Calu3 (cell line): ENCODE data around the gene KRTAP10-10. TPM values are rescaled to one million over a fixed set of nuclear protein-coding genes. Genes with fewer than 3 reads are reported as not detected.

ENCODE experiments used
- BruUV-seq: library from RNA; stranded (reverse); fragments of 400-500 nt; replicated peaks from 2 replicates; lab custom pipeline; 2021; lab: Mats Ljungman, UMichigan
- CTCF ChIA-PET: fragments of 300-600 bp; sonication (Branson Sonifier 250); formaldehyde crosslinking; loops from one replicate; lab custom pipeline; 2022; ENCODE audit warnings: antibody characterized with exemption; lab: Charles Lee
- DNase-seq: peaks from one replicate; pipeline ENCODE4 v3.0.0; 2022
- H3K27ac Mint-ChIP-seq: one replicate; pipeline ENCODE4 v1.8.0; 2022; ENCODE audit warnings: mixed read lengths; ENCODE audit not compliant: unreplicated experiment
- H3K27me3 Mint-ChIP-seq: one replicate; pipeline ENCODE4 v1.8.0; 2022; ENCODE audit warnings: mixed read lengths; ENCODE audit not compliant: unreplicated experiment
- H3K36me3 Mint-ChIP-seq: one replicate; pipeline ENCODE4 v1.8.0; 2022; ENCODE audit warnings: mild to moderate bottlenecking, moderate library complexity, mixed read lengths; ENCODE audit not compliant: insufficient read depth, unreplicated experiment
- H3K4me1 Mint-ChIP-seq: one replicate; pipeline ENCODE4 v1.8.0; 2022; ENCODE audit warnings: mild to moderate bottlenecking, low read depth, mixed read lengths; ENCODE audit not compliant: unreplicated experiment
- H3K4me3 Mint-ChIP-seq: one replicate; pipeline ENCODE4 v1.8.0; 2022; ENCODE audit warnings: mild to moderate bottlenecking, low read depth, moderate library complexity, mixed read lengths; ENCODE audit not compliant: unreplicated experiment
- H3K9me3 Mint-ChIP-seq: one replicate; pipeline ENCODE4 v1.8.0; 2022; ENCODE audit warnings: low read depth, mixed read lengths; ENCODE audit not compliant: unreplicated experiment
- intact Hi-C: fragments of 100-400 bp; cut with micrococcal nuclease; formaldehyde crosslinking; loops from one replicate; pipeline ENCODE4 v1.10.0; 2022; ENCODE audit not compliant: unreplicated experiment
- total RNA-seq: library from RNA; stranded (reverse); gene quantifications from 2 replicates; pipeline ENCODE4 v1.2.3, GENCODE V29; 2022
- TF ChIP-seq, protein P1 (sequence below): fragments of 200-600 bp; IDR thresholded peaks from one replicate; pipeline ENCODE4 v1.8.0; 2022; ENCODE audit warnings: antibody characterized with exemption; ENCODE audit not compliant: unreplicated experiment

Gene KRTAP10-10
- total RNA-seq, 1 experiment from 2014 or later: not detected

DNA sequence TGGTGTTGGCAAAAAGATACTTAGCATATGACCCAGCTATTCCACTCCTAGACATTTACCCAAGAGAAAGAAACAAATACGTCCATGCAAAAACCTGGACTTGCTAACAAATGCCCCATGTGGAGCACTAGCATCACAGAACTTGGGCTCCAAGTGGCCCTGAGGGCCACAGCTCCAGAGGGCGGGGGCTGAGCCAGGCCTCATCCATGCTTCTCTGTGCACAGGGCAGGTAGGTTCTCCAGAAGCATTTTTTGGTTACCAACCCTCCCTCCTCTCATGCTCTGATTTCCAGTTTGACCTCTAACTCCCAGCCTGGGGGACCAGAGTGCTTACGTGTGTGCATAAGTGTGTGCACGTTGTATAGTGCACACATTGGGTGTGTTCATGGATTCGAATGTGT is 27.5 kb downstream of the KRTAP10-10 start:
- no peak for DNase-seq
- CTCF ChIA-PET: no interaction called here
- no peak overlapping the region for H3K27ac Mint-ChIP-seq
- no peaks in the 10 kb centered on the region for H3K36me3 Mint-ChIP-seq
- intact Hi-C loops: no loop called here
- H3K4me1 Mint-ChIP-seq: no peaks in the 10 kb centered on the region
- no TSS peak for BruUV-seq
- H3K4me3 Mint-ChIP-seq: no peak overlapping the region
- peaks cover 4% of the 10 kb centered on the region for H3K9me3 Mint-ChIP-seq
- peaks cover 45% of the 10 kb centered on the region for H3K27me3 Mint-ChIP-seq
- TF ChIP-seq, protein P1, sequence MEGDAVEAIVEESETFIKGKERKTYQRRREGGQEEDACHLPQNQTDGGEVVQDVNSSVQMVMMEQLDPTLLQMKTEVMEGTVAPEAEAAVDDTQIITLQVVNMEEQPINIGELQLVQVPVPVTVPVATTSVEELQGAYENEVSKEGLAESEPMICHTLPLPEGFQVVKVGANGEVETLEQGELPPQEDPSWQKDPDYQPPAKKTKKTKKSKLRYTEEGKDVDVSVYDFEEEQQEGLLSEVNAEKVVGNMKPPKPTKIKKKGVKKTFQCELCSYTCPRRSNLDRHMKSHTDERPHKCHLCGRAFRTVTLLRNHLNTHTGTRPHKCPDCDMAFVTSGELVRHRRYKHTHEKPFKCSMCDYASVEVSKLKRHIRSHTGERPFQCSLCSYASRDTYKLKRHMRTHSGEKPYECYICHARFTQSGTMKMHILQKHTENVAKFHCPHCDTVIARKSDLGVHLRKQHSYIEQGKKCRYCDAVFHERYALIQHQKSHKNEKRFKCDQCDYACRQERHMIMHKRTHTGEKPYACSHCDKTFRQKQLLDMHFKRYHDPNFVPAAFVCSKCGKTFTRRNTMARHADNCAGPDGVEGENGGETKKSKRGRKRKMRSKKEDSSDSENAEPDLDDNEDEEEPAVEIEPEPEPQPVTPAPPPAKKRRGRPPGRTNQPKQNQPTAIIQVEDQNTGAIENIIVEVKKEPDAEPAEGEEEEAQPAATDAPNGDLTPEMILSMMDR: no peak

DNA sequence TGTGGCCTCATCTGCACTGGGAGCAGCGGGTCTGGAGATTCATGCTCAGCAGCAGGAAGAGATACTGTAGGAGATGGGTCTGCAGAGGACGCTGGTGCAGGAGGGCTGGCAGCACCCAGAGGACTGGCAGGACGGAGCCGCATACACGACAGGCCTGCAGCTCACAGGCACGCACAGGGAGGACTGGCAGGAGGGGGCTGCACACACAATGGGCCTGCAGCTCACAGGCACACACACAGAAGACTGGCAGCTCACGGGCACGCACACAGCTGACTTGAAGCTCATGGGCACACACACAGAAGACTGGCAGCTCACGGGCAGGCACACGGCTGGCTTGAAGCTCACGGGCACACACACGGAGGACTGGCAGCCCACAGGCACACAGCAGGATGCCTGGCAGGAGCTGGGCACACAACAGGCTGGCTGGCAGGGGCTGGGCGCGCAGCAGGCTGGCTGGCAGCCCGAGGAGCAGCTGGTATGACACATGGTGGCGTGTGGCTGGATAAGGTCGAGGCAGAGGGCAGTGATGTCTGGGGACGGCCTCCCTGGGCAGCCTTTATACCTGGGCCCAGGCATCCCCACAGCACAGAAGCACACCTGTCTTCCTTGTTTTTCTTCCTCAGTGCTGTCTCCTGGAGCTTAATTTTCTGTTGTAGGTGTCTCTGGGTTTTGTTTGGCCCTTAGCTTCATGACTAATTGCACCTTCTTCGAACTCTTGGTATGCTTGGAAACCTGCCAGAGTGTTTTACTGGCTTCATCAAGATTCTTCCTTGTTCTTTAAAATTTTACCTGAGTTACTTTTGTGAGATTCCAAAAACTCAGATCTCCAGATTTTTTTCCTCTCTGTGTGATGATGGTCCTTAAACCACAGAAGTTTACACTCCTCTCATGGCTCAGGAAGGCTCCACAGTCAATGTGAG is 29.5 kb downstream of the KRTAP10-10 start, which contains the start of gene KRTAP12-2:
TSS of gene KRTAP12-2 (minus strand) at position 527 of the 920 bp plus-strand sequence. CDS start at position 486, 41 bp downstream.
- no TSS peak for BruUV-seq
- H3K27me3 Mint-ChIP-seq: peaks cover 49% of the 10 kb centered on the region
- peak; percentile 14 for DNase-seq

DNA sequence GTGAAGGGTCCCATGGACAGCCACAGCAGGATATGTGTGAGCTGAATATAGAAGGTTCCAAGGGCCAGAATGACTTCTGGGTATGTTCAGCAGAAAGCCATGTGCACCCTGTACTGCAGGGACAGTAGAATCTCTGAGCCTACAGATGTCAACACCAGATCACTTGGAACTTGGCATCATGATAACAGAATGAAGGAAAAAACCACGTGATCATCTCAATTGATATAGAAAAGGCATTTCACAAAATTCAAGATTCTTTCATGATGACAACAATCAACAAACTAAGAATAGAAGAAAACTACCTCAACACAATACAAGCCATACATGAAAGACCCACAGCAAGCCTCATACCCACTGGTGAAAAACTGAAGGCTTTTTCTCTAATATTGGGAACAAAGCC is 30.5 kb downstream of the KRTAP10-10 start:
- Mint-ChIP-seq H3K4me1 (no peaks in the 10 kb centered on the region), H3K36me3 (no peaks in the 10 kb centered on the region), H3K9me3 (peaks cover 2% of the 10 kb centered on the region), H3K27me3 (peaks cover 47% of the 10 kb centered on the region), H3K4me3 (no peak overlapping the region), H3K27ac (no peak overlapping the region)
- no peak for DNase-seq
- intact Hi-C loops: no loop called here
- BruUV-seq: no TSS peak
- CTCF ChIA-PET: no interaction called here
- TF ChIP-seq, protein P1: no peak

More for the DNA sequence above, 29.5 kb downstream of the KRTAP10-10 start, which contains the start of gene KRTAP12-2:
- no peaks in the 10 kb centered on the region for H3K36me3 Mint-ChIP-seq
- H3K9me3 Mint-ChIP-seq: peaks cover 2% of the 10 kb centered on the region
- H3K4me3 Mint-ChIP-seq: no peak within 1 kb of the TSS
- TF ChIP-seq, protein P1: no peak
- intact Hi-C loops: no loop called here
- H3K27ac Mint-ChIP-seq: no peak within 1 kb of the TSS
- CTCF ChIA-PET: interaction anchor here (0.7 kb wide), 1 partner anchor 76 kb away, joined by 3 read pairs; no protein-coding TSS in a partner anchor
- no peaks in the 10 kb centered on the region for H3K4me1 Mint-ChIP-seq

DNA sequence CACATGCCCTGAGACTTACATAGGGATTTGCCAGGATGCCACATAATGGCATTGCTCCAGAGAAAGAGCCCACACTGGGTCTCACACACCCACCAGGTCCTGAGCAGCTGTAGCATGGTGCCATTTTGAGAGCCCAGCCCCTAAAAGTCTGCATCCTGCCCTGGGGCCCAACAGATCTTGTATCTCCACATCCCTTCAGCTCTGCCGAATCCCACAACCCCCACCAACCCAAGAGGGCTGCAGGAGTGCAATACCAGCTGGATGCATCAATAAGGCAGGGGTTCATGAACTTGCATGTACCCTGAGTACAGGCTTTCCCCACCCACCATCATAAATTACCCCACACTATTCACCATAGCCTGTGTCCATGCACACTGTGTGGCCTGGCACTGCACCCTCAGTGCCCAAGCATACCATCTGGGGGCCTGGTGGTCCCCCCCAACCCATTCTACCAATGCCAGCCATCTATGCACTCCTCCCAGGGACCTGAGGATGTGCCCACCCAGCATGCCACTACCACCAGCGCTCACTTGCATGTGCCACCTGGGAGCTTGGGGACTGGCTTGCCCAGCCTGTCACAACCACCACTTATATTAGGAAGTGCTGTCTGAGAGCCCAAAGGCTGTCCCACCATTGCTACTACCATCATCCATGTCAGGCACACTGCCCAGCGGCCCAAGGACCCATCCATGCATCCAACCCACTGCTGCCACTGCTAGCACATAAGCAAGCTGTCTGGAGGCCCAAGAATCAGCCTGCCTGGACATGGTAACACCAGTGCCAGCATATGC is 33.7 kb downstream of the KRTAP10-10 start:
- Mint-ChIP-seq H3K4me1 (no peaks in the 10 kb centered on the region), H3K4me3 (no peak overlapping the region), H3K27ac (no peak overlapping the region), H3K36me3 (no peaks in the 10 kb centered on the region), H3K27me3 (peaks cover 75% of the 10 kb centered on the region), H3K9me3 (peaks cover 2% of the 10 kb centered on the region)
- BruUV-seq: no TSS peak
- no peak for DNase-seq
- CTCF ChIA-PET: no interaction called here
- intact Hi-C loops: no loop called here
- TF ChIP-seq, protein P1: no peak
